Spleen (tissue), 11 donors: ENCODE measurements around the gene ZNF575. TPM values are rescaled to one million over a fixed set of nuclear protein-coding genes. Genes with fewer than 3 reads are reported as not detected.
A peak's percentile ranks its signal among the peaks of the same experiment; 100 is the strongest.

Experiments used
- DNase-seq: peaks from one replicate; pipeline ENCODE4 v3.0.0-alpha.2; 2020
- H3K27ac ChIP-seq, 8 donors: fragments of 200-600 bp; sonication (generic) in 7 of 8; 1 replicate in 4 of 8; 2 replicates in 4 of 8; pipeline versions ENCODE4 v1.5.0 to v1.8.0; 2016 to 2021; ENCODE audit warnings: inconsistent platforms in 4 of 8, mild to moderate bottlenecking in 4 of 8, moderate library complexity in 1 of 8
- H3K27me3 ChIP-seq, 7 donors: fragments of 200-600 bp; sonication (generic) in 6 of 7; replicated peaks in 1 of 7; 1 replicate in 4 of 7; 2 replicates in 3 of 7; pipeline versions ENCODE4 v1.5.0 to v1.8.0; 2016 to 2021; ENCODE audit warnings: inconsistent platforms in 3 of 7, mild to moderate bottlenecking in 1 of 7
- H3K36me3 ChIP-seq, 6 donors: fragments of 200-600 bp; sonication (generic) in 5 of 6; 1 replicate in 4 of 6; 2 replicates in 2 of 6; pipeline versions ENCODE4 v1.5.0 to v1.8.0; 2016 to 2021; ENCODE audit warnings: inconsistent platforms in 2 of 6
- H3K4me1 ChIP-seq, 6 donors: fragments of 200-600 bp; sonication (generic) in 5 of 6; 1 replicate in 3 of 6; 2 replicates in 3 of 6; pipeline versions ENCODE4 v1.5.0 to v1.8.0; 2016 to 2021; ENCODE audit warnings: inconsistent platforms in 3 of 6
- H3K4me3 ChIP-seq, 8 donors: fragments of 200-600 bp; sonication (generic) in 7 of 8; 1 replicate in 4 of 8; 2 replicates in 4 of 8; pipeline versions ENCODE4 v1.5.0 to v1.8.0; 2016 to 2021; ENCODE audit warnings: inconsistent platforms in 4 of 8, mild to moderate bottlenecking in 4 of 8, moderate library complexity in 2 of 8
- H3K9me3 ChIP-seq, 8 donors: fragments of 200-600 bp; sonication (generic) in 7 of 8; 1 replicate in 4 of 8; 2 replicates in 4 of 8; pipeline versions ENCODE4 v1.5.0 to v1.8.0; 2016 to 2021; ENCODE audit warnings: inconsistent platforms in 4 of 8
- POLR2A ChIP-seq, 3 donors: fragments of 450-650 bp; IDR thresholded peaks; one replicate each; pipeline ENCODE4 v1.5.1; 2017; ENCODE audit warnings: antibody characterized with exemption in 3 of 3, mild to moderate bottlenecking in 1 of 3
- POLR2AphosphoS5 ChIP-seq, 3 donors: sonication (generic); formaldehyde crosslinking; IDR thresholded peaks; one replicate each; pipeline ENCODE4 v1.5.1; 2017; ENCODE audit warnings: antibody characterized with exemption in 3 of 3
- WGBS, 5 donors: extraction: QIAGEN DNeasy Blood & Tissue Kit in 3 of 5; methylation state at CpG; one replicate each; pipeline versions ENCODE4 v1.1.5 to v1.1.7; 2013 to 2018; 5-methylcytosine and 5-hydroxymethylcytosine counted together
- intact Hi-C: fragments of 100-400 bp; cut with DNase I; formaldehyde crosslinking; loops from one replicate; pipeline ENCODE4 v1.15.0; 2023; ENCODE audit warnings: low total_unique reads
- polyA plus RNA-seq, 3 donors: library from polyadenylated mRNA; stranded (reverse); fragments of 200-250 nt; gene quantifications; one replicate each; pipeline ENCODE4 v1.2.1, GENCODE V29; 2013
- total RNA-seq, 7 donors: library from RNA; depleted of rRNA in 3 of 7; stranded (reverse); fragments of >200 nt in 3 of 7; fragmentation: NEBNext Ultra II Directional in 4 of 7; extraction: Animal tissue kit (Norgen Biotek cat#: 25700) in 4 of 7; gene quantifications; one replicate each; pipeline versions ENCODE4 v1.1.0 to v1.2.1, GENCODE V29; 2016 to 2021
- TF ChIP-seq, protein P1 (sequence below), 11 experiments: fragments of 200-600 bp in 7 of 11; fragments of 450-650 bp in 4 of 11; sonication (generic) in 4 of 11; IDR thresholded peaks in 8 of 11; conservative IDR thresholded peaks in 3 of 11; 1 replicate in 7 of 11; 2 replicates in 4 of 11; pipeline versions ENCODE4 v1.4.0 to v1.8.0; 2016 to 2021; ENCODE audit warnings: antibody characterized with exemption in 11 of 11, inconsistent platforms in 4 of 11, mild to moderate bottlenecking in 1 of 11
- donor health status: healthy with polysubstance abuse.
- donor health status: DM: no; HTN: no; CAD: no; lungs with moderate emphysema.
- donor health status: DM: no; HTN: no; CAD: no.
- donor health status: Bipolar disorder and iron deficiency.
- donor health status: healthy.
- donor health status: DM: no; HTN: no; CAD: no.
- donor health status: DM: yes; HTN: yes; CAD: no.

Gene ZNF575
- total and polyA plus RNA-seq, 10 donors, result 0.82 to 4.3 (median 2.1) TPM; not detected in 2

DNA sequence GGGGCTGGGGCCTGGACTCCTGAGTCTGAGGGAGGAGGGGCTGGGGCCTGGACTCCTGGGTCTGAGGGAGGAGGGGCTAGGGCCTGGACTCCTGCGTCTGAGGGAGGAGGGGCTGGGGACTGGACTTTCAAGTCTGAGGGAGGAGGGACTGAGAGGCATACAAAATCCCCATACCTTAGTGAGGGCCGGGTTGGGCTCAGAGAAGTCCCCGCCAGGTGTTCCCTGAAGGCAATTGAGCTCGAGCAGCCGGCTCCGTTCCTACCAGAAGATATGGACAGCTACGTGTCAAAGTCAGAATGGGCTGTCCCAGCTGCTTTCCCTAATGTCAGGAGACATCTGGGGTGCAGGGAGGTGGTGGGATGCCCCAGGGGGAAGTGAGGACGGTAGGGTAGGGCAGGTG, 37.9 kb upstream of the ZNF575 start:
- H3K27me3 ChIP-seq, result no peaks in the 10 kb centered on the region
- TF ChIP-seq, protein P1, sequence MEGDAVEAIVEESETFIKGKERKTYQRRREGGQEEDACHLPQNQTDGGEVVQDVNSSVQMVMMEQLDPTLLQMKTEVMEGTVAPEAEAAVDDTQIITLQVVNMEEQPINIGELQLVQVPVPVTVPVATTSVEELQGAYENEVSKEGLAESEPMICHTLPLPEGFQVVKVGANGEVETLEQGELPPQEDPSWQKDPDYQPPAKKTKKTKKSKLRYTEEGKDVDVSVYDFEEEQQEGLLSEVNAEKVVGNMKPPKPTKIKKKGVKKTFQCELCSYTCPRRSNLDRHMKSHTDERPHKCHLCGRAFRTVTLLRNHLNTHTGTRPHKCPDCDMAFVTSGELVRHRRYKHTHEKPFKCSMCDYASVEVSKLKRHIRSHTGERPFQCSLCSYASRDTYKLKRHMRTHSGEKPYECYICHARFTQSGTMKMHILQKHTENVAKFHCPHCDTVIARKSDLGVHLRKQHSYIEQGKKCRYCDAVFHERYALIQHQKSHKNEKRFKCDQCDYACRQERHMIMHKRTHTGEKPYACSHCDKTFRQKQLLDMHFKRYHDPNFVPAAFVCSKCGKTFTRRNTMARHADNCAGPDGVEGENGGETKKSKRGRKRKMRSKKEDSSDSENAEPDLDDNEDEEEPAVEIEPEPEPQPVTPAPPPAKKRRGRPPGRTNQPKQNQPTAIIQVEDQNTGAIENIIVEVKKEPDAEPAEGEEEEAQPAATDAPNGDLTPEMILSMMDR (IDR thresholded peaks at IDR 0.05 in 8 of 11, conservative IDR thresholded peaks at IDR 0.05 in 3 of 11), result no peak
- TF ChIP-seq POLR2AphosphoS5 (IDR thresholded peaks at IDR 0.05) (no peak), POLR2A (IDR thresholded peaks at IDR 0.05) (no peak)
- no peak overlapping the region for H3K4me3 ChIP-seq
- no peak for DNase-seq
- H3K36me3 ChIP-seq, result peaks cover 0 to 66% (median 34%) of the 10 kb centered on the region in 6 donors
- WGBS, 5 donors, result 80 to 87% (median 84%) methylated on average over 5 to 8 of the region's 8 CpGs
- H3K4me1 ChIP-seq, result peaks cover 0 to 7% (median 0%) of the 10 kb centered on the region in 6 donors
- no peak overlapping the region for H3K27ac ChIP-seq
- H3K9me3 ChIP-seq, result no peaks in the 10 kb centered on the region
- intact Hi-C loops, result no loop called here

DNA sequence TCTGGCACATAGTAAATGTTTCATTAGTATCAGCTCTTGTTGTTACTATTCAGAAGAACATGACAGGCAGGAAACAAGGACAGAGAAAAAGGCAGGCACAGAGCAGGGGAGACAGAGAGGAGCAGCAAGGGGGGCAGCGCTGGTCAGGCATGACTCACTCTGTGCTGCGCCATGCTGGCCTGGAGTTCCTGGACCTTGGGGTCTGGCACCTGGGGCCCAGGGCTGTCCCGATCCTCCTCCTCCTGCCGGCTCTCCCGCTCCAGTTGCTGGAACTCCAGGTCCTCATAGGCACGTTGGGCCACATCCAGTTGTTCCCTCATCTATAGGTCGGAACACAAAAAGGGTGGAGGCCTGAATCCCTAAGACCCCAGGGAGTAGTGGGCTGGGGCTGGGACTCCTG, 36.0 kb upstream of the ZNF575 start:
- no peaks in the 10 kb centered on the region for H3K27me3 ChIP-seq
- TF ChIP-seq, protein P1 (IDR thresholded peaks at IDR 0.05 in 8 of 11, conservative IDR thresholded peaks at IDR 0.05 in 3 of 11), result no peak
- TF ChIP-seq POLR2AphosphoS5 (IDR thresholded peaks at IDR 0.05), result no peak
- TF ChIP-seq POLR2A (IDR thresholded peaks at IDR 0.05), result no peak
- H3K27ac ChIP-seq, result no peak overlapping the region
- WGBS, 5 donors, result 91 to 96% (median 94%) methylated on average over 3 to 7 of the region's 7 CpGs
- peaks cover 0 to 8% (median 0%) of the 10 kb centered on the region in 6 donors for H3K4me1 ChIP-seq
- H3K4me3 ChIP-seq, result no peak overlapping the region
- DNase-seq, result no peak
- intact Hi-C loops, result no loop called here
- H3K9me3 ChIP-seq, result no peaks in the 10 kb centered on the region
- peaks cover 0 to 74% (median 34%) of the 10 kb centered on the region in 6 donors for H3K36me3 ChIP-seq

DNA sequence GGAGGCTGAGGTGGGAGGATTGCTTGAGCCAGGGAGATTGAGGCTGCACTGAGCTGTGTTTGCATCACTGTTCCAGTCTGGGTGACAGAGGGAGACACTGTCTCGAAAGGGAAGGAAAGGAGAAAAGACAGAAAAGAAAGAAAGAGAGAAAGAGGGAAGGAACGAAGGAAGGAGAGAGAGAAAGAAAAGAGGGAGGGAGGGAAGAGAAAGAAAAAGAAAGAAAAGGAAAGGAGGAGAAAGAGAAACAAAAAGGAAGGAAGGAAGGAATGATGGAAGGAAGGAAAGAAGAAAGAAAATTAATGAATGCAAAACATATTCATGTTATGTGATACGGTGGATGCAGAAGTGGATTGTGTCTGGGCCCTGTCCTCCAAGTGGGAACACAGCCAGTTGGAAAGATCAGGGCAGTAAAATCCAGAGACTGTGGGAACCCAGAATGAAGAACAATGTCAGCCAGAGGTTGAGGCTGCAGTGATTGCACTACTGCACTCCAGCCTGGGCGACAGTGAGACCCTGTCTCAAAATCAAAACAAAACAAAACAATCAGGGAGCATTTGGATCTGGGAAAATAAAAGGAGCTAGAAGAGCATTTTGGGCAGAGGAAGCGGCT, 34.6 kb upstream of the ZNF575 start:
- 79 to 88% (median 81%) methylated on average over 5 of the region's 5 CpGs for WGBS, 5 donors
- Histone ChIP-seq H3K36me3 (peaks cover 0 to 72% (median 34%) of the 10 kb centered on the region in 6 donors), H3K4me1 (peaks cover 3 to 22% (median 9%) of the 10 kb centered on the region in 6 donors), H3K9me3 (no peaks in the 10 kb centered on the region), H3K27ac (peak overlapping the region in 4 of 8 donors; percentile 20 to 48 (median 32)), H3K27me3 (no peaks in the 10 kb centered on the region), H3K4me3 (no peak overlapping the region)
- intact Hi-C loops, result no loop called here
- TF ChIP-seq, protein P1 (IDR thresholded peaks at IDR 0.05 in 8 of 11, conservative IDR thresholded peaks at IDR 0.05 in 3 of 11), result no peak
- TF ChIP-seq POLR2AphosphoS5 (IDR thresholded peaks at IDR 0.05), result no peak
- TF ChIP-seq POLR2A (IDR thresholded peaks at IDR 0.05), result no peak
- DNase-seq, result no peak

DNA sequence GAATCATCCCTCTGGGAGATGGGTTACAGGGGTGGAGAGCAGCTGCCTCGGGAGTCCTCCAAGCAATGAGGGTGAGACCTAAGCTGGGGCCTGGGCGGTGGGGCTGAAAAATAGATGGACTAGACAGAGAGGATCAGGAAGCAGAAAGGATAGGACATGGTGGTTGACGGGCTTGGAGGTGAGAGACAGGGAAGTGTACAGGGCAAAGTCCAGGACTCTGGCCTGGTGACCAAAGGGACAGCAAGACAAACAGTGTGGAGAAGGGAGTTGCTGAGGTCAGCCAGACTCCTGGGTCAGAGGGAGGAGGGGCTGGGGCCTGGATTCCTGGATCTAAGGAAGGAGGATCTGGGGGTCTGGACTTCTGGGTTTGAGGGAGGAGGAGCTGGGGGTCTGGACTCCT, 33.9 kb upstream of the ZNF575 start:
- no peak overlapping the region for H3K4me3 ChIP-seq
- no peaks in the 10 kb centered on the region for H3K27me3 ChIP-seq
- no peaks in the 10 kb centered on the region for H3K9me3 ChIP-seq
- peak overlapping the region in 6 of 8 donors; percentile 4 to 48 (median 32) for H3K27ac ChIP-seq
- peaks cover 3 to 29% (median 11%) of the 10 kb centered on the region in 6 donors for H3K4me1 ChIP-seq
- H3K36me3 ChIP-seq, result peaks cover 0 to 67% (median 32%) of the 10 kb centered on the region in 6 donors
- 75 to 95% (median 81%) methylated on average over 3 of the region's 3 CpGs for WGBS, 5 donors
- intact Hi-C loops, result no loop called here
- DNase-seq, result no peak
- TF ChIP-seq POLR2AphosphoS5 (IDR thresholded peaks at IDR 0.05), result no peak
- TF ChIP-seq, protein P1 (IDR thresholded peaks at IDR 0.05 in 8 of 11, conservative IDR thresholded peaks at IDR 0.05 in 3 of 11), result no peak
- no peak for TF ChIP-seq POLR2A (IDR thresholded peaks at IDR 0.05)
